DOHH2 (cell line): Measurements from ENCODE around the gene KDM6A.
"Not testable (repeated sequence)": the region's sequence is repeated elsewhere in the genome, so short reads cannot be mapped to it uniquely, and the experiment has no call there.

ENCODE experiments used
- H3F3A ChIP-seq: fragments of 200-600 bp; sonication (generic), shearing (Covaris generic); 2 replicates; pipeline ENCODE4 v1.6.0; 2016; ENCODE audit warnings: antibody characterized with exemption, mild to moderate bottlenecking; ENCODE audit not compliant: control insufficient read depth, insufficient read depth
- H3K27ac ChIP-seq: fragments of 200-600 bp; sonication (generic); 2 replicates; pipeline ENCODE4 v1.5.1; 2014; ENCODE audit warnings: low read depth, mild to moderate bottlenecking, low read length, moderate library complexity
- H3K27me3 ChIP-seq: fragments of 200-600 bp; sonication (generic); 2 replicates; pipeline ENCODE4 v1.6.1; 2014; ENCODE audit warnings: mild to moderate bottlenecking, low read length, mixed read lengths; ENCODE audit not compliant: control insufficient read depth
- H3K36me3 ChIP-seq: fragments of 200-600 bp; sonication (generic); 2 replicates; pipeline ENCODE4 v1.6.1; 2014; ENCODE audit warnings: mild to moderate bottlenecking, low read length, moderate library complexity, mixed read lengths; ENCODE audit not compliant: control insufficient read depth
- H3K4me1 ChIP-seq: fragments of 200-600 bp; sonication (generic); 2 replicates; pipeline ENCODE4 v1.6.1; 2014; ENCODE audit warnings: mild to moderate bottlenecking, low read length, mixed read lengths; ENCODE audit not compliant: control insufficient read depth
- H3K4me2 ChIP-seq: fragments of 200-600 bp; sonication (generic); 2 replicates; pipeline ENCODE4 v1.6.0; 2014; ENCODE audit warnings: mild to moderate bottlenecking, low read length, moderate library complexity
- H3K4me3 ChIP-seq: fragments of 200-600 bp; sonication (generic); 2 replicates; pipeline ENCODE4 v1.5.1; 2014; ENCODE audit warnings: mild to moderate bottlenecking, low read length, mixed read lengths
- H3K79me2 ChIP-seq: fragments of 200-600 bp; sonication (generic); 2 replicates; pipeline ENCODE4 v1.6.1; 2014; ENCODE audit warnings: mild to moderate bottlenecking, low read length, mixed read lengths; ENCODE audit not compliant: control insufficient read depth
- H3K9me2 ChIP-seq: fragments of 200-600 bp; sonication (generic); replicated peaks from 2 replicates; pipeline ENCODE4 v1.6.1; 2014; ENCODE audit warnings: mild to moderate bottlenecking, low read length, mixed read lengths; ENCODE audit not compliant: control insufficient read depth
- H3K9me3 ChIP-seq: fragments of 200-600 bp; sonication (generic); 2 replicates; pipeline ENCODE4 v1.6.1; 2014; ENCODE audit warnings: antibody characterized with exemption, low read length, mixed read lengths; ENCODE audit not compliant: control insufficient read depth, insufficient read depth
- H4K20me1 ChIP-seq: fragments of 200-600 bp; sonication (generic); 2 replicates; pipeline ENCODE4 v1.6.0; 2014; ENCODE audit warnings: low read depth, mild to moderate bottlenecking, antibody characterized with exemption, low read length, moderate library complexity; ENCODE audit not compliant: control insufficient read depth, insufficient read depth
- CTCF ChIP-seq: fragments of 200-600 bp; sonication (generic); IDR thresholded peaks from one replicate; pipeline ENCODE4 v1.5.1; 2014; ENCODE audit warnings: antibody characterized with exemption, mild to moderate bottlenecking, low read depth, low read length; ENCODE audit not compliant: poor library complexity, severe bottlenecking
- EZH2phosphoT487 ChIP-seq: fragments of 200-600 bp; sonication (generic); IDR thresholded peaks from 2 replicates; pipeline ENCODE4 v1.6.1; 2017; ENCODE audit warnings: borderline replicate concordance, mild to moderate bottlenecking, antibody characterized with exemption, low read length, moderate library complexity, mixed read lengths

KDM6A gene

DNA sequence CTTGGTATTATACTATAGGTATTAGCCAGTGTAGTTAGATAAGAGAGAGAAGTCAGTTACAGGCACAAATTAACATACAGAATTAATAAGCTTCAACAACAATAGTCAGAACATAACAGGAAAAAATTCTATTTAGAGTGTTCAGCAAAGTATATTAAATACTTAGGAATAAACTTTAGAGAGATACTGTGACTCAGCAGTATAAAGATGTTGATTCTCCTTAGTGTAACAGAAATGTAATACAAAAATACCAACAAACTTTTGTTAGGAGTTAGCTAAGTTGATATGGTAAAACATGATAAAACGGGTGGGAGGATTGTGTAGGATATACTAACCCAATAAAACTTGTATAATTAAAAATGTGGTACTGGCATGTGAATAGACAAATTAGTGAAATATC, 173.4 kb downstream of the KDM6A start:
- no peak for TF ChIP-seq CTCF
- no peak for TF ChIP-seq EZH2phosphoT487
- no peak overlapping the region for H3K4me3 ChIP-seq
- H3K4me2 ChIP-seq: no peak overlapping the region
- H3K79me2 ChIP-seq: no peaks in the 10 kb centered on the region
- no peaks in the 10 kb centered on the region for H3K27me3 ChIP-seq
- no peaks in the 10 kb centered on the region for H3K9me2 ChIP-seq
- H3K36me3 ChIP-seq: no peaks in the 10 kb centered on the region
- no peaks in the 10 kb centered on the region for H4K20me1 ChIP-seq
- no peaks in the 10 kb centered on the region for H3K9me3 ChIP-seq
- no peak overlapping the region for H3K27ac ChIP-seq
- no peaks in the 10 kb centered on the region for H3K4me1 ChIP-seq
- no peaks in the 10 kb centered on the region for H3F3A ChIP-seq

DNA sequence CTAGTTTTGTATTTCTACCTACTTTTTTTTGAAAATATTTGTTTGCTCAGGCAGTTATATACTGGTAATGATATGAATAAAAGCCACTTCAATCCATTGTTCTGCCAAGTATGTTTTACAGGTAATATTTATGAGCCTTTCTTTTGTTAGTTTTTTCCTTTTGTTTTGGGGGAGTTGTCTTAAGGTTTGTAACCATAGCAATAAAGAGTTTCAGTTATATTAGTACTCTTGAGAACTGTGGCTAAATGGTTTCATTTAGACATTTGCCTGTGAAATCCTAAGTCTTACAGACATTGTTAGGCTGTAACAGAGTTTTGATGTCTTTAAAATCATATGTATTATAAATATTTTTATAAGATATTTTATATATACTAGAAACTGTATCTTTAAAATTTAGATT, 177.6 kb downstream of the KDM6A start:
- Histone ChIP-seq H4K20me1 (no peaks in the 10 kb centered on the region), H3K36me3 (peaks cover 5% of the 10 kb centered on the region), H3K4me3 (no peak overlapping the region), H3K79me2 (no peaks in the 10 kb centered on the region), H3K9me2 (no peaks in the 10 kb centered on the region), H3F3A (no peaks in the 10 kb centered on the region), H3K9me3 (no peaks in the 10 kb centered on the region), H3K4me1 (no peaks in the 10 kb centered on the region), H3K27ac (no peak overlapping the region), H3K27me3 (no peaks in the 10 kb centered on the region), H3K4me2 (no peak overlapping the region)
- TF ChIP-seq CTCF (no peak), EZH2phosphoT487 (no peak)

GRCh38 chrX:45056428-45057145, 183.6 kb downstream of the KDM6A start:
- Histone ChIP-seq H3F3A (no peaks in the 10 kb centered on the region), H3K9me3 (no peaks in the 10 kb centered on the region), H3K4me3 (no peak overlapping the region), H3K9me2 (no peaks in the 10 kb centered on the region), H3K4me1 (no peaks in the 10 kb centered on the region), H3K4me2 (no peak overlapping the region), H3K79me2 (no peaks in the 10 kb centered on the region), H3K27ac (no peak overlapping the region), H3K27me3 (no peaks in the 10 kb centered on the region), H4K20me1 (no peaks in the 10 kb centered on the region), H3K36me3 (peaks cover 14% of the 10 kb centered on the region)
- TF ChIP-seq CTCF: no peak

- not testable (repeated sequence) for H3F3A ChIP-seq, H4K20me1 ChIP-seq, H3K4me2 ChIP-seq, H3K9me3 ChIP-seq, H3K4me3 ChIP-seq, H3K27me3 ChIP-seq, H3K9me2 ChIP-seq, H3K27ac ChIP-seq, H3K4me1 ChIP-seq, H3K79me2 ChIP-seq
- H3K36me3 ChIP-seq: peaks cover 30% of the 10 kb centered on the region
These were observed 186.9 kb downstream of the KDM6A start for GRCh38 chrX:45059906-45060305.
